GM23248 (cell line): ENCODE measurements around the gene GPR12.

Source experiments
- EZH2 ChIP-seq: fragments of 200-600 bp; sonication (generic); IDR thresholded peaks from 2 replicates; pipeline ENCODE4 v1.6.1; 2018; ENCODE audit warnings: antibody characterized with exemption, mild to moderate bottlenecking; ENCODE audit not compliant: insufficient read depth, poor library complexity, severe bottlenecking
- EZH2phosphoT487 ChIP-seq: fragments of 200-600 bp; sonication (generic); IDR thresholded peaks from 2 replicates; pipeline ENCODE4 v1.6.1; 2018; ENCODE audit warnings: antibody characterized with exemption, moderate library complexity, mild to moderate bottlenecking, low read depth; ENCODE audit not compliant: insufficient read depth

- TF ChIP-seq EZH2: no peak
- no peak for TF ChIP-seq EZH2phosphoT487
Observed at GRCh38 chr13:26708007-26708297, 52.6 kb downstream of the GPR12 start.
